GM20431 (cell line): ENCODE data around the gene SPESP1.

ENCODE experiments used
- in situ Hi-C: fragments of 300-500 bp; cut with MseI, MboI; formaldehyde crosslinking; loops from one replicate; pipeline ENCODE4 v1.15.0; 2020; ENCODE audit warnings: low sequenced_read_pairs; ENCODE audit not compliant: unreplicated experiment

The SPESP1 gene

DNA sequence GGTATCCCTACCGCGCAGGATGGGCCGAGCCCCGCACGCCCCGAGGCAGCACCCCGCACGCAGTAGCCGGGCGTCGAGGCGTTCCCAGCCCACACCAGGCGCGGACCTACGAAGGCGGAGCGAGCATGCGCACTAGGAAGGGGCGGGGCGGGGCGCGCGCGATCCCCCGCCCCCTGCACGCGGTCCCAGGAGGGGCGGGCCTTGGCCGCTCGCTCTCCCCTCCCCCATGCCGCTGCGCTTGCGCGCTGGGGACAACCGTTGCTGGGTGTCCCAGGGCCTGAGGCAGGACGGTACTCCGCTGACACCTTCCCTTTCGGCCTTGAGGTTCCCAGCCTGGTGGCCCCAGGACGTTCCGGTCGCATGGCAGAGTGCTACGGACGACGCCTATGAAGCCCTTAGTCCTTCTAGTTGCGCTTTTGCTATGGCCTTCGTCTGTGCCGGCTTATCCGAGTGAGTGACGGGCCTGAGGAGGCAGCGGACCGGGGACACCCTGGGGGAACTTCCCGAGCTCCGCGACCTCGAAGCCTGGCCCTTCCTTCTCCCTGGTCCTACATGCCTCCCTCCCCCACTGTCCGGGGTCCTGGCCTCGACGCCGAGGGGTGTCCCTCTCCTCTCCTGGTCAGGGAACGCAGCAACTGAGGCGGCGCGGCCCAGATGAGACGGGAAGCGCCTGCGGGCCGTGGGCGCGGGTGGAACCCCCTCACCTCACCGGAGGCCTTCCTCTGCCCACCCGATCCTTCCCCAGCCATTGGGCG lies at the start of gene SPESP1:
SPESP1 (plus strand) TSS at position 258 of the 755 bp plus-strand sequence; CDS start at position 387, 129 bp downstream.
- in situ Hi-C loops = no loop called here

DNA sequence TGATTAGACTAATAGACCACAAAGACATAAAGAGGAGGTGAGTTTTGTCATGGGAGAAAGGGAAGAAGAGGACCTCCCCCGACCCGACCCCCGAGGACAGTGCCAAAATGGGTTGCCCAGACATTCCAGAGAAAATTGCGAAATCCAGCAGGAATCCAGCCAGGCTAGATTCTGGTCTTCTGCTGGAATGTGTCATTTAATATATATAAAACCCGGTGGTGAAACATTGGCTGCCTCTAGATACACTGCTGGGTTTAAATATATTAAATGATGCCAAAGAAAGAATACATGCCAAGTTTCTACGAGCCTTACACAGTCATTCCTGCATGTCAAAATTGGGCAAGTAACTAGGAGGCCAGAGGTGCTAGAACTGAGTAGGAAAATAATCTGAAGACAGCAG lies 45.3 kb upstream of the SPESP1 start:
- in situ Hi-C loops = loop anchor here (25.0 kb wide), 1 partner anchor 323 kb away; no protein-coding TSS in a partner anchor

DNA sequence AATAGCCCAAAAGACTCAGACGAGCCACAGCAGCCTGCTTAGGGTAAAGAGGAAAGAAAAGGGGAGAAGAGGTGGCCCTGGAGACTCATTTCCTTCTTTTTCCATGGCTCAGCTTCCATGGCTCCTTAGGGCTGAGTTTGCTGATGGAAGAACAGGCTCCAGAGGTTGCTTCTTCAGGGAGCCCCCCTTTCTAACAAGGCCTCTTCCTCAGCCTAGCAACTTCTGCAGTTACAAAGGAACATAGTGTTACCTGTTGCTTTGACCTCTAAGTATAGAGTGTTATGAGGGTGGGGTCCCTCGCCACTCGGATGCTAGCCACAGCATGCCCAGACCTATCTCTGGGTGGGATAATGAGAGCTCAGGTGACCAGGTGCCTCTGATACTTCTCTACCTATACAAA lies 43.2 kb upstream of the SPESP1 start:
- in situ Hi-C loops = loop anchor here (25.0 kb wide), 1 partner anchor 325 kb away; no protein-coding TSS in a partner anchor

DNA sequence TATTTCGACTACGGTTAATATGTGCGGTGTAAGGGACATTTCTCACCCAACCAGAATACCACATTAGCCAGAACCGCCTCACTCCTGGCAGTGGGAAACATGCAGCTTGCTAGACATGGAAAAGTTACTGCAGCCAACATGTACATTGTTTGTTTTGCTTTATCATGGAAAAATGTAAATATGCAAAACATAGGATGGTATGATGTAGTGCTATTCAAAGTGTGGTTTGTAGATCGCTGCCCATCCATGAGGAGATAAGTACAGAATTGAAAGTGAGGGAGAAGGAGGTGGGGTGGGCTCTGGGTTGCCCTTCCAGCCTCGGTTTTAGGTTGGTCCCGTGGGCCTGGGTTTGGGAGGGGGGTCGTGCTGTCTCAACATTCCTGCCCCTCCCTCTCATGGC lies 42.5 kb upstream of the SPESP1 start:
- in situ Hi-C loops = loop anchor here (25.0 kb wide), 1 partner anchor 326 kb away; no protein-coding TSS in a partner anchor

DNA sequence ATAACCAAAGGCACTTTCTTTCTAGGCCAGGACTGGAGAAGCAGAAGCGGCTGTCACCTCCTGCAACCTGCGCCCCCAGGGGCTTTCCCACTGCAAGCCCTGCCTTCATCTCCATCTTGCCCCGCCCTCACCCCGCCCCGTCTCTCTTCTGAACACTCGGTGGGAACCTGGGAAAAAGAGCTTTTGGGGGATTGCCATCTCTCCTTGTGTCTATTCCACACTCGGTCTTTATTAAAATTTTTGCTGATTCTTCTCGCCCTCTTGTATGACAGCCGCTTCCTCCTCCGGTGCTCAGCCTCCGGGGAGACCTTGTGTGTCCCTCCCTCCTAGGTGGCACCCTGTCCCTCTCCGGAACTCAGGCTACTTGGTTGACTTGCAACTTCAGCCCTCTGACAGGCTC lies 41.9 kb upstream of the SPESP1 start:
- in situ Hi-C loops = loop anchor here (25.0 kb wide), 1 partner anchor 326 kb away; no protein-coding TSS in a partner anchor

DNA sequence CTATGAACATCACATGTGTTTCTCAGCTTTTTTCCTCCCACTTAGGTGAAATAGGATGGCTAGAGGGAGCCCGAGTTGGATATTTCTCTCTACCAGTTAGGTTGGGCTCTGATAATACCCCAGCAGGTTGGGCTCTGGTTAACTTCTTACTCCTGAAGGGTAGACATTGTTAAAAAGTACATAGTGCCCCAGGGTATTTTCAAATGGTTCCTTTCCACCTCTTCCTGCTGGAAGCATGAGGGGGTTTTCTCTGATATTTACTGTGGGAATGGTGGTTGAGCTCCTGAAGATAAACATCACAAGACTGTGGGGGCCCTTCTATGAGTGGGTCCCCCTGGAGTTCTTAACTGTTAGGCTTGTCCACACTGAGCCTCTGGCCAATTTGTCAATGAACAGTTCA lies 36.1 kb upstream of the SPESP1 start:
- in situ Hi-C loops = loop anchor here (25.0 kb wide), 1 partner anchor 332 kb away; no protein-coding TSS in a partner anchor

DNA sequence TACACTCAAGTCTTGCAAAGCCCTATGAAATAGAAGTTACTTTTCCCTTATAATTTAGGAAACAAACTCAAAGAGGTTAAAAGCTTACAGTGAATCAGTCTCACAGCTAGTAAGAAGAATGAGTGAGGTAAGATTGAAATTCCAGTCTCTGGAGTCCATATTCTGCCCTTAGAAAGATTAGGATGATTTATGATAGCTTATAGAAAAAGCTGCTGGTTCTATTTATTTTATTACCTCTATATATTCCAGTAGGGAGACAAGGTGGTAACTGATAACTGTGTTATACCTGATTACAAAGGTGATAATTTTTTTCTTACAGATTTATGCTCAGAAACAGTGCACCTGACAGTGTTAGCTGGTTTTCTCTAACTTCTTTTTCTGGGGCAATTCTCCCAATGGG lies 34.1 kb upstream of the SPESP1 start:
- in situ Hi-C loops = loop anchor here (25.0 kb wide), 1 partner anchor 334 kb away; no protein-coding TSS in a partner anchor

DNA sequence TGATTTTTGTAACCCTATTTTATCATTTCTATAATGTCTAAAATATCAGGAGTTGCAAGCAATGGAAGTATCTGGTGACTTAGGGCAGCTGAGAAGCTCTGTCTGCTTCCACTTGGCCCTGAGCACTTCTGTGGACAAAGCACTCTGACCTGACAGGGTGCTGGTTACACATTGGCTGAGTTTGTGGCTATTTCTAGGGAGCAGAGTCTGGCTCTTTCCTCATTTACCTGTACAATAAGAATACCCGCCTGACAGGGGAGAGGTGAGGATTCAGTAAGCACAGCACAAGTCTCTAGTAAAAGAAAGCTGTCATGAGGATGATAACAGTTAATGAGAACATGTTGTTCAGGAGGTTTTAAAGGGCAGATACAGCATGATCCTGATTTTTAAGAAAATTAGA lies 33.3 kb upstream of the SPESP1 start:
- in situ Hi-C loops = loop anchor here (25.0 kb wide), 1 partner anchor 335 kb away; no protein-coding TSS in a partner anchor

DNA sequence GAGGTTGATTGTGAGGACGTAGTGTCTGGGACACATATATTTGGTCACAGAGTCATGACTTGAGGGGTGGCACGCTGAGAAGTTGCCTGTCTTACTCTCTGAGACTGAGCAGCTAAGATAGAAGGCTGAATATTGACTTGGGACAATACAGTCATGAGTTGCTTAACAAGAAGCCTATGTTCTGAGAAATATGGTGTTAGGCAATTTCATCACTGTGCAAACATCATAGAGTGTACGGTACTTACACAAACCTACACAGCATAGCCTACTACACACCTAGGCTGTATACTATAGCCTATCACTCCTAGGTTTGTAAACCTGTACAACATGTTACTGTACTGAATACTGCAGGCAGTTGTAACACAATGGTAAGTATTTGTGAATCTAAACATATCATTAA lies 30.3 kb upstream of the SPESP1 start:
- in situ Hi-C loops = no loop called here

DNA sequence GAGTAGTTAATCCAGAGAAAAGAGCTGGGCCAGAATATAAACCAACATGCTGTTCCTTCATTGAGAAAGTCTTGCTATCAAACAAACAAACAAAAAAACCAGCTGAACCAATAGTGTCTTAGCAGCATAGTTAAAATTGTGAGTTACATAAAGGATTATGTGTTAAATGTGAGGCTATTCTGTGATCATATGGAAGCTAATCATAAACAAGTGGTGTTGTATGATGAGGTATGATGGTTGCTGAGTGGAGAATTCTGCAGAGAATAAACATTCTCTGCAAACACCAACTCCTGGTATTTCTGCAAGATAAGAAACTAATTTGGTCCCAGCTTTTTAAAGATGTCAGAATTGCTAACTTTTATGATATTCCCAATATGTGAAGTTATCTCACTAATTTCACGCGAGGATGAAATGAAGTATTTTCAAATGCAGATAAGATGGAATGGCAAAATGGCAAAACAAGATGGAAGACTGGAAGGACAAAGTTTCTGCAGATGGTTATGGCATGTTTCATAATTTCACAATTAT lies 22.9 kb upstream of the SPESP1 start:
- in situ Hi-C loops = no loop called here

DNA sequence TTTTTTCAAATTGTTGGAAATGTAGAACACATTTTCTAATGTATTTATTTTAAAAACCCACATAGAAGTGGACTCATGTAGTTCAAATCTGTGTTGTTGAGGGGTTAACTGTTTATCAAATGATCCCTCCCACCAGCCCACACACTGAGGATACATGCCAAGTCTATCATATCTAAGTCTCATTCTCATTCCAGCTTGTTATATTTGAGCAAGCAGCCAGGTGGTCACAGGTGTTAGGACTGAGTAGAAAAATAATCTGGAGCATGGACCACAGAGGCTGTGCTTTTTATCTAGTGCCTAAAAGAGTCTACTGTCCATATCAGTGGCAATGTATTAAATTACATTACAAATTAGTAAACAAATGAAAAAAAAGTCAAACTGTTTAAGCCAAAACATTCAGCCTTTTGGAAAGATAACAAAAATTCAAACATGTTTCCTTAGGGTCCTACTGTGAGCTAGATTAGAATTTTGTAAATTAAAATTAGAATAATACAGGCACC lies 20.7 kb upstream of the SPESP1 start:
- in situ Hi-C loops = no loop called here

DNA sequence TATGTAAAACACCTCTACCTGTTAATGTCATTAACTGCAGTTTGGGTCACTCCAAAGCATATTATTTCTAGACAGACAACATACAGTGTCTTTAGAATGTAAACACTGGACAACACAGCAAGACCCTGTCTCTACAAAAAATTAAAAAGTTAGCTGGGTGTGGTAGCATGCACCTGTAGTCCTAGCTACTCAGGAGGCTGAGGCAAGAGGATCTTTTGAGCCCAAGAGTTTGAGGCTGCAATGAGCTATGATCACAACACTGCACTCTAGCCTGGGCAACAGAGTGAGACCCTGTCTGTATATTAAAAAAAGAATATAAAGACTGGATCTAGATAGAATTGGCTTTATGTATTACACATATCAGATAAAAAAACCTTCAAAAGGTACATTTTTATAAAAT lies 20.0 kb upstream of the SPESP1 start:
- in situ Hi-C loops = no loop called here

DNA sequence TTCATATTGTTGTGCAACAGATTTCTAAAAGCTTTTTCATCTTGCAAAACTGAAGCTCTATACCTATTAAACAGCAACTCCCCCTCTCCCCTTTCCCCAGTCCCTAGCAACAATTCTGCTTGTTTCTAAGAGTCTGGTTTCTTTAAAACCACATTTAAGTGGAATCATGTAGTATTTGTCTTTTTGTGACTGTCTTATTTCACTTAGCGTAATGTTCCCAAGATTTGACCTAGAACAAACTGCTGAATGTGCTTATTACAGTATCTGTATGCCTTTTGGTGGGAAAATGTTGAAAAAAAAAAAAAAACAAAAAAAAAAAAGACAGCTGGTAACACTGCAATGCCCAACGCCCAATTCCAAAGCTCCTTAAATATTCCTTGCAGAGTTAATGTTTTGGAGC lies 19.5 kb upstream of the SPESP1 start:
- in situ Hi-C loops = no loop called here

DNA sequence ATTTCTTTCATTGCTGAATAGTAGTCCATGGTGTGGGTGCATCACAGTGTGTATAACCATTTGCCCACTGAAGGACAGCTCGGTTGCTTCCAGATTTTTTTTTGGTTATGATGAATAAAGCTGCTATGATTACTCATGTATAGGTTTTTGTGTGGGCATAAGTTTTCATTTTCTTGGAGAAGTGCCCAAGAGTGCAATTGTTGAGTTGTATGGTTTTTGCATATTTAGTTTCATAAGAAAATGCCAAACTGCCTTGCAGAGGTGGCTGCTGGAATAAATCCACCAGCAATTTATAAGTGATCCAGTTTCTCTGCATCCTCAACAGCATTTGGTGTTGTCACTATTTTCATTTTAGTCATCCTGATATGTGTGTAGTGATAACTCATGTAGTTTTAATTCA lies 8.4 kb upstream of the SPESP1 start:
- in situ Hi-C loops = no loop called here

DNA sequence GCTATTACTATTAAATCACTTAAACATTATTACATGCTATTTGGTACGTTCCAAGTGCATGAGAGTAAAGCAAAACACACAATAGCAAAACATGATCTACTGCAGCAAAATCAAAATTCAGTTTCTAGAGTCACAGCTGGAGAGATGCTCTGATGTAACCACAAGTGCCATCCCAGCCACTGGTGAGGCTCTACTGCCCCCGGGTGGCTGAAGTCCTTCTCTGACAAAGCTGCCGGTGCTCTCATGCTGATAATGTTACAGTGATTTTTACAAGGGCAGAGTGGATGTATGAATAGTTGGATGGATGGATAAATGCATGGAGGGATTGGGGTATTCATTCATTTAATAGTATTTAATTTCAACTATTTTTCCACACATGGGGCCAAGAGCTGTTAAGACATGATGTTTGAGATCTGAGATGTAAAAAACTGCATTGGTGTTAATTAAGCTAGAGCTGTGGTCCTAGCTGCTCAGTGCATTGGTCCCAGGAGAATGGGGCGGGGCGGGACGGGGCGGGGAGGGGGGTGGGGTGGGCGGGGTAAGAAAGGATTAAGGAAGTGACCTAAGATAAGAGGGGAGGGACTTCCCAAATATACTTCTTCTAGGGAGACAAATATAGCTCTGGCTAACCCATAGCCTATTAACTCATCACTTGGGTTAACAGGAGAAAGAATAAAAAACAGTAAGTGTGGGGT lies 5.3 kb upstream of the SPESP1 start:
- in situ Hi-C loops = no loop called here

DNA sequence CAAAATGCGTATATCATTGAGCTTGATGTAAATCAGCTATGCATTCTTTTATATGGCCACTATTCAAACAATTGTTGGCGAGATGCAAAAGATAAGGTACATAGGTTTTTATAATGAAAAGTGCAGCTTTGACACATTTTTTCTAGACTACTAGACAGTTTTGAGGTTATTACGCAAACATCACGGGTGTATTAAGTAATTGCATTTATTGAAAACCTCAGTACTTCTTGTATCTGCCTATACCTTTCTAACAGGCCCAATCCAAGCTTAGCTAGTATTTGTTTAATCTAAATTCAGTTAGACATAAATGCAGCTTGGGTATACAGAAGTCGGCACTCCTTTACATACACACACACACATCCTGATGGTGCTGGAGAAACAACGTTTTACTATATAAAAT lies 2.7 kb downstream of the SPESP1 start:
- in situ Hi-C loops = no loop called here

DNA sequence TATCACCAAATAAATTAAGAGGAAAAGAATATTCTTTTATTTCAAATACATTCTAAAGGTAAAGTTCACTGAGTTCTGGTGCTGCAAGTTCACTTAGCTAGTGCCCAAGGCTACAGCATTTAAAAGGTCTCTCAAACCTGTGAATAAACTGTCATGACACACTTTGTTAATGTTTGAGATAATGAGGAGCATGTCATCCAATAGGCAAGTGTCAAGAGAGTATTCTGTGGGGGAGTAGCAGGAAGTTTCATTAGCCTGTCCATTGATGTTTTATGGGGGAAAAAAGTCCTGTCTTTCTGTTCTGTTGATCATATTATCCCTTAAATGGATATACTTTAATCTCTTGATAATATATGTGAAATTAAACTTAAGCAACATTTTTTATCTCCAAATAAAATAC lies 4.0 kb downstream of the SPESP1 start:
- in situ Hi-C loops = no loop called here

DNA sequence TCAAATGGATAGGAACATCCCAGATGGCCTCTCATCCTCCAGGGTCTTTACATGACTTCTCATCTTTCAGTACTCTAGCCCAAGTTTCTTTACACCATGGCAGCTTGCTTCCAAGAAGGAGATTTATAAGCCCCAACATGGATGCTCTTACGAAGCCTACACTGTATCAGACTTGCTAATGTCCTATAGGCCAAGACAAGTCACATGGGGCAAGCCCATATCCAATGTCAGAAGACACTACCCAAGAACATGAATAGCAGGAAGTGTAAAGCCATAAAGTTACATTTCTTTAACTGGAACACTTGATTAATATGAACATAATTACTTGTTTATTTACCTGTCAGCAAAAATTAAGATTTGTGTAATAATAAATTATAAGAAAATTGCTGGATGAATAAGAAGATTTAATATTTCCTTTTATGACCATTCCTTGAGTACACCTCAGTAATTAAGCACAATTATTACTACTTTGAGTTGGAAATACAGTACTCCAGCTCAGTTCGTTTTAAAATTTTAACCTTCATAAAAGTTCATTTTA lies 5.1 kb downstream of the SPESP1 start:
- in situ Hi-C loops = no loop called here

DNA sequence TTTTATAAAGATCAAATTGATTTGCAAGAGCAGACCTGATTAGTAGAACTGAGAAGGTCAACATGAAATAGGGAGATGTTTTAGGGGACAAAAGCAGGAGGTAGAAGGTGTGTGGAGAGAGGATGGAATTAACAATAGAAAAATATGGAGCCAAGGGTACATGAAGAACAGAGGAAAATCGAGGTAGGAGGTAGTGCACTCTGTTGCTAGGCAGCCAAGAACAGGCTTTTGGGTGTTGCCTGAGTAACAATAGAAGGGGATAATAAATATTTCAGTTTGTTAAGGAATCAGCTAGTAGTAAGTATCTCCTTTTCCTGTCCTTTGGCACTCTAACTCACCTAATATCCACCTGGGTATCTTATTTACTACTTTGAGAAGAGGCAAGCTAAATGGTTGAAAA lies 9.2 kb downstream of the SPESP1 start:
- in situ Hi-C loops = no loop called here

DNA sequence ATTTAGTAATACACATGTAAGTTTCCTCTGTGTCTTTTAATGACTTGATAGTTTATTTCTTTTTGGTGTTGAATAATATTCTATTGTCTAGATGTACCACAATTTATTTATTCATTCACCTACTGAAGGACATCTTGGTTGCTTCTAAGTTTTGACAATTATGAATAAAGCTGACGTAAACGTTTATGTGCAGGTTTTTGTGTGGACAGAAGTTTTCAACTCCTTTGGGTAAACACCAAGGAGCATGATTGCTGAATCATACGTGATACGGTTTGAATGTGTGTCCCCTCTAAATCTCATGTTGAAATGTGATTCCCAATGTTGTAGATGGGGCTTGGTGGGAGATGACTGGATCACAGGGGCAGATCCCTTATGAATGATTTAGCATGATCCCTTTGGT lies 21.5 kb downstream of the SPESP1 start:
- in situ Hi-C loops = no loop called here

DNA sequence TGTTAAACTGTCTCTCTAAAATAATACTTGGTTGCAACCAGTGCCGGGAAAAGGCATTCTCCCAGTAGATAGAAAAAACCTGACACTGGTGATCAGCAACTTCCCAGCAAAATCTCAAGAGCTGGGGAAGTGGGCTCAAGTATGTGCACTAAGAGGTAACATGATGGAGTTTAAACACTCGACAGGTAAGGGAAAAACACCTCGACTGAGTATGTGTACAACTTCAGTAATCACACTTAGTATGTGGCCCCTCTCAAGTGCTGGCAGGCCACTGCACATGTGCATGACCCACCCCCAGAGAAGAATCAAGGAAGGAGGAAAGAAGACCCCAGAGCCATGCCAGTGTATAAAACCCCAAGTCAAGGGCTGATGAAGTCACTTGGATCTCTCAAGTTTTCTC lies 27.4 kb downstream of the SPESP1 start:
- in situ Hi-C loops = no loop called here
